HFFc6 (cell line): ENCODE measurements around the gene CYBA. TPM values are rescaled to one million over a fixed set of nuclear protein-coding genes. Genes with fewer than 3 reads are reported as not detected.

Experiments used
- DNase-seq: peaks from one replicate; pipeline ENCODE4 v3.0.0-alpha.2; 2018
- H3K27ac Mint-ChIP-seq: 2 replicates; pipeline ENCODE4 v1.8.0; 2020; ENCODE audit warnings: mild to moderate bottlenecking, mixed read lengths
- H3K27me3 Mint-ChIP-seq: 2 replicates; pipeline ENCODE4 v1.8.0; 2021; ENCODE audit warnings: mild to moderate bottlenecking, moderate library complexity, mixed read lengths; ENCODE audit not compliant: insufficient read depth
- H3K36me3 Mint-ChIP-seq: 2 replicates; pipeline ENCODE4 v1.8.0; 2021; ENCODE audit warnings: low read depth, mixed read lengths
- H3K4me1 Mint-ChIP-seq: 2 replicates; pipeline ENCODE4 v1.8.0; 2020; ENCODE audit warnings: low read depth, mixed read lengths
- H3K4me3 Mint-ChIP-seq: 2 replicates; pipeline ENCODE4 v1.8.0; 2020; ENCODE audit warnings: mild to moderate bottlenecking, moderate library complexity, mixed read lengths
- H3K9me3 Mint-ChIP-seq: 2 replicates; pipeline ENCODE4 v1.8.0; 2020; ENCODE audit warnings: mild to moderate bottlenecking, mixed read lengths
- CTCF ChIP-seq: fragments of 200-600 bp; sonication (generic); IDR thresholded peaks from 2 replicates; pipeline ENCODE4 v1.5.0; 2021; ENCODE audit warnings: antibody characterized with exemption, mild to moderate bottlenecking
- total RNA-seq, 6 experiments: library from RNA; stranded (reverse); fragmentation: NEBNext Ultra II Directional; extraction: Animal tissue kit (Norgen Biotek cat#: 25700); gene quantifications; 2 replicates in 1 of 6; 3 replicates in 5 of 6; pipeline ENCODE4 v1.2.3, GENCODE V29; 2021

Gene CYBA
- total RNA-seq, 6 experiments from 2014 or later, result 29.0 to 228 (median 36.9) TPM

- no peaks in the 10 kb centered on the region for H3K4me1 Mint-ChIP-seq
- H3K36me3 Mint-ChIP-seq, result no peaks in the 10 kb centered on the region; the same call in 1 of the 2 replicates
- no peak for DNase-seq
- H3K27ac Mint-ChIP-seq, result no peak overlapping the region
- TF ChIP-seq CTCF, result no peak
- H3K4me3 Mint-ChIP-seq, result peak overlapping the region; percentile 85
- no peaks in the 10 kb centered on the region for H3K27me3 Mint-ChIP-seq
- H3K9me3 Mint-ChIP-seq, result no peaks in the 10 kb centered on the region
These were observed 717 bp downstream of the CYBA start for GRCh38 chr16:88649924-88650748.

- Mint-ChIP-seq H3K27ac (no peak overlapping the region), H3K27me3 (peaks cover 3% of the 10 kb centered on the region; the same call in 1 of the 2 replicates), H3K9me3 (no peaks in the 10 kb centered on the region), H3K4me1 (no peaks in the 10 kb centered on the region), H3K4me3 (peak overlapping the region; percentile 29; the same call in 1 of the 2 replicates), H3K36me3 (no peaks in the 10 kb centered on the region; the same call in 1 of the 2 replicates)
- TF ChIP-seq CTCF, result no peak
- no peak for DNase-seq
These were observed 1.5 kb downstream of the CYBA start for GRCh38 chr16:88649195-88649923.

- Mint-ChIP-seq H3K9me3 (no peaks in the 10 kb centered on the region), H3K36me3 (no peaks in the 10 kb centered on the region; the same call in 1 of the 2 replicates), H3K4me3 (no peak overlapping the region), H3K27ac (no peak overlapping the region), H3K27me3 (peaks cover 3% of the 10 kb centered on the region; the same call in 1 of the 2 replicates), H3K4me1 (no peaks in the 10 kb centered on the region)
- TF ChIP-seq CTCF, result no peak
- no peak for DNase-seq
These were observed 3.4 kb downstream of the CYBA start for GRCh38 chr16:88647178-88648070.

- no peak overlapping the region for H3K4me3 Mint-ChIP-seq
- H3K4me1 Mint-ChIP-seq, result no peaks in the 10 kb centered on the region
- H3K27ac Mint-ChIP-seq, result no peak overlapping the region
- no peak for TF ChIP-seq CTCF
- H3K36me3 Mint-ChIP-seq, result no peaks in the 10 kb centered on the region; the same call in 1 of the 2 replicates
- H3K9me3 Mint-ChIP-seq, result no peaks in the 10 kb centered on the region
- peaks cover 5% of the 10 kb centered on the region; the same call in 1 of the 2 replicates for H3K27me3 Mint-ChIP-seq
- no peak for DNase-seq
These were observed 4.4 kb downstream of the CYBA start for GRCh38 chr16:88646345-88647034.

- no peaks in the 10 kb centered on the region for H3K9me3 Mint-ChIP-seq
These were observed 4.9 kb downstream of the CYBA start for GRCh38 chr16:88645941-88646340.

More at GRCh38 chr16:88645941-88646340, 4.9 kb downstream of the CYBA start:
- DNase-seq, result no peak
- Mint-ChIP-seq H3K4me1 (no peaks in the 10 kb centered on the region), H3K4me3 (no peak overlapping the region), H3K27me3 (peaks cover 5% of the 10 kb centered on the region; the same call in 1 of the 2 replicates), H3K36me3 (no peaks in the 10 kb centered on the region; the same call in 1 of the 2 replicates), H3K27ac (no peak overlapping the region)
- TF ChIP-seq CTCF, result no peak
